H9 (cell line): ENCODE data around the gene TMEM47. TPM values are rescaled to one million over a fixed set of nuclear protein-coding genes. Genes with fewer than 3 reads are reported as not detected.

Experiments used
- DNase-seq: peaks from one replicate; pipeline ENCODE4 v3.0.0-alpha.2; 2017
- H2AFZ ChIP-seq: one replicate; pipeline ENCODE4 v1.6.1; 2013; ENCODE audit warnings: mild to moderate bottlenecking, low read length, control low read depth, moderate library complexity
- H2AK5ac ChIP-seq: 2 replicates; pipeline ENCODE4 v1.6.1; 2013; ENCODE audit warnings: low read length, control low read depth, mixed read lengths; ENCODE audit not compliant: insufficient read length
- H2BK120ac ChIP-seq: one replicate; pipeline ENCODE4 v1.6.1; 2013; ENCODE audit warnings: low read depth, mild to moderate bottlenecking, low read length, control low read depth, inconsistent platforms; ENCODE audit not compliant: poor library complexity, severe bottlenecking
- H2BK12ac ChIP-seq: 2 replicates; pipeline ENCODE4 v1.6.1; 2013; ENCODE audit warnings: low read length, control low read depth, mixed read lengths, low read depth; ENCODE audit not compliant: insufficient read length
- H2BK15ac ChIP-seq: 2 replicates; pipeline ENCODE4 v1.6.1; 2013; ENCODE audit warnings: low read depth, low read length, control low read depth
- H2BK20ac ChIP-seq: one replicate; pipeline ENCODE4 v1.6.1; 2013; ENCODE audit warnings: low read depth, mild to moderate bottlenecking, low read length, control low read depth, inconsistent platforms; ENCODE audit not compliant: poor library complexity, severe bottlenecking
- H2BK5ac ChIP-seq: 2 replicates; pipeline ENCODE4 v1.6.1; 2013; ENCODE audit warnings: low read length, control low read depth, mixed read lengths; ENCODE audit not compliant: insufficient read length
- H3K14ac ChIP-seq: 2 replicates; pipeline ENCODE4 v1.6.1; 2013; ENCODE audit warnings: low read length, control low read depth; ENCODE audit not compliant: insufficient read depth
- H3K18ac ChIP-seq: 2 replicates; pipeline ENCODE4 v1.6.1; 2013; ENCODE audit warnings: low read depth, mild to moderate bottlenecking, mixed read lengths, low read length, control low read depth; ENCODE audit not compliant: insufficient read length
- H3K23ac ChIP-seq: 2 replicates; pipeline ENCODE4 v1.6.1; 2013; ENCODE audit warnings: low read length, control low read depth, mixed read lengths, low read depth; ENCODE audit not compliant: insufficient read length
- H3K23me2 ChIP-seq: 2 replicates; pipeline ENCODE4 v1.6.1; 2013; ENCODE audit warnings: low read depth, mild to moderate bottlenecking, mixed read lengths, low read length, control low read depth; ENCODE audit not compliant: insufficient read length, poor library complexity, severe bottlenecking
- H3K27ac ChIP-seq: 2 replicates; pipeline ENCODE4 v1.5.1; 2013; ENCODE audit warnings: low read length, control low read depth, mixed read lengths, low read depth; ENCODE audit not compliant: insufficient read length
- H3K27me3 ChIP-seq: 2 replicates; pipeline ENCODE4 v1.6.1; 2013; ENCODE audit warnings: low read length, control low read depth, inconsistent platforms; ENCODE audit not compliant: insufficient read depth
- H3K4ac ChIP-seq: 2 replicates; pipeline ENCODE4 v1.6.1; 2013; ENCODE audit warnings: low read depth, mild to moderate bottlenecking, control low read depth, inconsistent platforms, low read length, moderate library complexity
- H3K4me1 ChIP-seq: 2 replicates; pipeline ENCODE4 v1.6.1; 2013; ENCODE audit warnings: low read length, control low read depth, inconsistent platforms; ENCODE audit not compliant: insufficient read depth
- H3K4me2 ChIP-seq: 2 replicates; pipeline ENCODE4 v1.6.1; 2013; ENCODE audit warnings: low read length, control low read depth, mixed read lengths; ENCODE audit not compliant: insufficient read length, insufficient read depth
- H3K56ac ChIP-seq: 2 replicates; pipeline ENCODE4 v1.6.1; 2013; ENCODE audit warnings: low read depth, mild to moderate bottlenecking, mixed read lengths, low read length, control low read depth; ENCODE audit not compliant: insufficient read length
- H3K79me1 ChIP-seq: 2 replicates; pipeline ENCODE4 v1.6.1; 2013; ENCODE audit warnings: low read depth, mild to moderate bottlenecking, moderate library complexity, low read length, control low read depth, inconsistent platforms; ENCODE audit not compliant: insufficient read depth, poor library complexity, severe bottlenecking
- H3K79me2 ChIP-seq: 2 replicates; pipeline ENCODE4 v1.6.1; 2013; ENCODE audit warnings: low read length, control low read depth, inconsistent platforms; ENCODE audit not compliant: insufficient read depth
- H3K9ac ChIP-seq: 2 replicates; pipeline ENCODE4 v1.6.1; 2013; ENCODE audit warnings: low read length, control low read depth, mixed read lengths; ENCODE audit not compliant: insufficient read length; ENCODE audit errors: extremely low read depth
- H3K9me3 ChIP-seq: one replicate; pipeline ENCODE4 v1.6.1; 2013; ENCODE audit warnings: low read depth, low read length, inconsistent platforms; ENCODE audit not compliant: control insufficient read depth
- H3T11ph ChIP-seq: one replicate; pipeline ENCODE4 v1.6.1; 2013; ENCODE audit warnings: mild to moderate bottlenecking, low read length, control low read depth, inconsistent platforms
- H4K20me1 ChIP-seq: one replicate; pipeline ENCODE4 v1.6.1; 2013; ENCODE audit not compliant: control insufficient read depth, insufficient read length, insufficient read depth
- H4K5ac ChIP-seq: 2 replicates; pipeline ENCODE4 v1.6.1; 2013; ENCODE audit warnings: low read depth, mild to moderate bottlenecking, mixed read lengths, low read length, control low read depth; ENCODE audit not compliant: insufficient read length
- H4K8ac ChIP-seq: replicated peaks from 2 replicates; pipeline ENCODE4 v1.6.1; 2013; ENCODE audit warnings: low read length, control low read depth, mixed read lengths, low read depth; ENCODE audit not compliant: insufficient read length
- H4K91ac ChIP-seq: 2 replicates; pipeline ENCODE4 v1.6.1; 2013; ENCODE audit warnings: low read depth, mild to moderate bottlenecking, moderate library complexity, mixed read lengths, low read length, control low read depth; ENCODE audit not compliant: insufficient read length
- H3K27ac Mint-ChIP-seq, 3 experiments: 2 replicates in 2 of 3; 3 replicates in 1 of 3; pipeline ENCODE4 v1.8.0; 2020 to 2021; ENCODE audit warnings: mixed read lengths in 3 of 3, mild to moderate bottlenecking in 1 of 3, moderate library complexity in 1 of 3
- H3K27me3 Mint-ChIP-seq: 2 replicates; pipeline ENCODE4 v1.8.0; 2021; ENCODE audit warnings: low read depth, mild to moderate bottlenecking, moderate library complexity, mixed read lengths
- H3K36me3 Mint-ChIP-seq, 3 experiments: 2 replicates in 2 of 3; 3 replicates in 1 of 3; pipeline ENCODE4 v1.8.0; 2020 to 2021; ENCODE audit warnings: low read depth in 3 of 3, mixed read lengths in 3 of 3; ENCODE audit not compliant: insufficient read depth in 1 of 3
- H3K4me1 Mint-ChIP-seq, 2 experiments: 2 replicates each; pipeline ENCODE4 v1.8.0; 2020; ENCODE audit warnings: mixed read lengths in 2 of 2
- H3K4me3 Mint-ChIP-seq, 2 experiments: 2 replicates in 1 of 2; 3 replicates in 1 of 2; pipeline ENCODE4 v1.8.0; 2020 to 2021; ENCODE audit warnings: mild to moderate bottlenecking in 2 of 2, mixed read lengths in 2 of 2, moderate library complexity in 1 of 2
- H3K9me3 Mint-ChIP-seq, 2 experiments: 2 replicates in 1 of 2; 3 replicates in 1 of 2; pipeline ENCODE4 v1.8.0; 2020; ENCODE audit warnings: mild to moderate bottlenecking in 2 of 2, mixed read lengths in 2 of 2, moderate library complexity in 1 of 2
- WGBS: extraction: QIAGEN DNeasy Blood & Tissue Kit; methylation state at CpG from one replicate; pipeline ENCODE4 v1.1.7; 2013; ENCODE audit warnings: missing lambda C conversion rate, low lambda C conversion rate, mixed read lengths; ENCODE audit not compliant: insufficient read length; ENCODE audit errors: extremely low coverage; 5-methylcytosine and 5-hydroxymethylcytosine counted together
- total RNA-seq: library from RNA; stranded (reverse); gene quantifications from 2 replicates; pipeline ENCODE4 v1.2.1, GENCODE V29; 2021
- TF ChIP-seq, protein P1 (sequence below): fragments of 200-600 bp; sonication (generic); conservative IDR thresholded peaks from 3 replicates; pipeline ENCODE4 v1.8.0; 2021; ENCODE audit warnings: antibody characterized with exemption, mild to moderate bottlenecking

The TMEM47 gene
- total RNA-seq, 1 experiment from 2014 or later, result 26.0 TPM

DNA sequence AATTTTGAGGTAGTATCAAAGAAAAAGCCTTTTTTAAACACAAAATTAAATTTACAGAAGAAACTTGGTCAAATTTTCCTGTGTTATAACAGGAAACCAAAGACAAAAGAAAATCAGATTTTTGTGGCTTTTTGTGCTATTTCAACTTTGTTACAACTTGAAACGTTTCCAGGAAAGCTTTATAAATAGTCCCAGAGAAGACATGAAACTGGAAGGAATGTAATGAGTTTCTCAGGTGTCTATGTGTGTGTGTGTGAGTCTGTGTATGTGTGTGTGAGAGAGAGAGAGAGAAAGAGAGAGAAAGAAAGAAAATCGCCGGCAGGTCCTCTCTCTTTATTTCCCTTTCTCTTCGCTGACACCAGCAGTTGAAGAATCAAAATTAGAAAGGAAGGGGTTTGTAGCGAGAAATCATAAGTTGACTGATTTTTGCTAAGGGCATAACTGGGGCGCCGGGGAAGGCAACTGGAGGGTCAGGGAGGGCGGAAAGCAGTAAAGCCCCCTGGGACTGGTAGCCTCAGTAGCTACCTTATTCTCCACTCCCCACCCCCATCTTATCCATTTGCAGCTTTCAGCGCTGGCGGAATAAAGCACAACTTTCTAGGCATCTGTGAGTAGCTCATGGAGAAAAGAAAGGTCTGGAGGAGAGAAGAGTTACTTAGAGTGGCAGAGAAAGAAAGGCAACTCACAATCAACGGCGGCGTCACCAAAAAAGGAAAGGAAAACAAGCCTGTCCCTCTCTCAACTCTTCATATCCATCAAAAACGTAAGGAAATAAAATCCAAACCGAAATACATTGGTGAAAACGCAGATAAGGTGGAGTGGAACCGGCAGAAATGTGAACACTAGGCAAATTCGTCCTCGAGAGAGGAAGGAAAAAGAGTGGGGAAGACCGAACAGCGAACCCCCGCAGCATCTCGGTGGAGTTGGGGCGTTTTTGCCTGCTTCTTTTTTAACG lies 1.3 kb downstream of the TMEM47 start:
- H3K27me3 Mint-ChIP-seq, result peaks cover 6% of the 10 kb centered on the region
- Histone ChIP-seq H2BK5ac (no peak overlapping the region), H3K23me2 (no peaks in the 10 kb centered on the region), H3K23ac (no peak overlapping the region), H2AK5ac (no peak overlapping the region), H3K27me3 (no peaks in the 10 kb centered on the region), H2BK15ac (no peak overlapping the region), H3K79me1 (no peaks in the 10 kb centered on the region), H3K27ac (no peak overlapping the region), H3K4me2 (peak overlapping the region; percentile 95), H2BK12ac (no peak overlapping the region), H3K18ac (no peak overlapping the region), H2AFZ (no peak overlapping the region), H3K56ac (no peak overlapping the region), H3K9ac (peak overlapping the region; percentile 76), H2BK20ac (no peak overlapping the region), H3K9me3 (no peaks in the 10 kb centered on the region), H3K4ac (no peak overlapping the region), H3K14ac (no peak overlapping the region), H3K79me2 (peaks cover 29% of the 10 kb centered on the region; the same call in 1 of the 2 replicates), H4K5ac (no peak overlapping the region), H4K91ac (no peak overlapping the region), H3T11ph (no peak overlapping the region), H3K4me1 (no peaks in the 10 kb centered on the region; the same call in 1 of the 2 replicates), H4K8ac (no peak overlapping the region), H2BK120ac (no peak overlapping the region), H4K20me1 (no peaks in the 10 kb centered on the region)
- peaks cover 62 to 68% of the 10 kb centered on the region in 2 experiments for H3K4me1 Mint-ChIP-seq
- peaks cover 4 to 60% of the 10 kb centered on the region in 2 experiments; a peak in 4 of 5 replicates for H3K9me3 Mint-ChIP-seq
- H3K4me3 Mint-ChIP-seq, result peak overlapping the region; percentile 81 to 88
- DNase-seq, result no peak
- H3K36me3 Mint-ChIP-seq, result peaks cover 0 to 9% (median 4%) of the 10 kb centered on the region in 3 experiments; a peak in 5 of 7 replicates
- WGBS, result no CpG with 5 or more reads among the region's 25 CpGs
- H3K27ac Mint-ChIP-seq, result peak overlapping the region in 2 of 3 experiments; percentile 62 to 85; a peak in 5 of 7 replicates
- TF ChIP-seq, protein P1, sequence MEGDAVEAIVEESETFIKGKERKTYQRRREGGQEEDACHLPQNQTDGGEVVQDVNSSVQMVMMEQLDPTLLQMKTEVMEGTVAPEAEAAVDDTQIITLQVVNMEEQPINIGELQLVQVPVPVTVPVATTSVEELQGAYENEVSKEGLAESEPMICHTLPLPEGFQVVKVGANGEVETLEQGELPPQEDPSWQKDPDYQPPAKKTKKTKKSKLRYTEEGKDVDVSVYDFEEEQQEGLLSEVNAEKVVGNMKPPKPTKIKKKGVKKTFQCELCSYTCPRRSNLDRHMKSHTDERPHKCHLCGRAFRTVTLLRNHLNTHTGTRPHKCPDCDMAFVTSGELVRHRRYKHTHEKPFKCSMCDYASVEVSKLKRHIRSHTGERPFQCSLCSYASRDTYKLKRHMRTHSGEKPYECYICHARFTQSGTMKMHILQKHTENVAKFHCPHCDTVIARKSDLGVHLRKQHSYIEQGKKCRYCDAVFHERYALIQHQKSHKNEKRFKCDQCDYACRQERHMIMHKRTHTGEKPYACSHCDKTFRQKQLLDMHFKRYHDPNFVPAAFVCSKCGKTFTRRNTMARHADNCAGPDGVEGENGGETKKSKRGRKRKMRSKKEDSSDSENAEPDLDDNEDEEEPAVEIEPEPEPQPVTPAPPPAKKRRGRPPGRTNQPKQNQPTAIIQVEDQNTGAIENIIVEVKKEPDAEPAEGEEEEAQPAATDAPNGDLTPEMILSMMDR, result no peak
